IPS-18c (cell line): ENCODE results near the gene EIF4A3.
"Not testable (repeated sequence)": the region's sequence is repeated elsewhere in the genome, so short reads cannot be mapped to it uniquely, and the experiment has no call there.

Source experiments
- H3K4me3 ChIP-seq: 2 replicates; pipeline ENCODE4 v1.7.0; 2013; ENCODE audit warnings: low read depth, mild to moderate bottlenecking, low read length, moderate library complexity; ENCODE audit not compliant: insufficient read depth
- H3K9me3 ChIP-seq: one replicate; pipeline ENCODE4 v1.6.1; 2013; ENCODE audit warnings: mild to moderate bottlenecking, low read length, moderate library complexity; ENCODE audit not compliant: control insufficient read depth, insufficient read depth

Gene EIF4A3

DNA sequence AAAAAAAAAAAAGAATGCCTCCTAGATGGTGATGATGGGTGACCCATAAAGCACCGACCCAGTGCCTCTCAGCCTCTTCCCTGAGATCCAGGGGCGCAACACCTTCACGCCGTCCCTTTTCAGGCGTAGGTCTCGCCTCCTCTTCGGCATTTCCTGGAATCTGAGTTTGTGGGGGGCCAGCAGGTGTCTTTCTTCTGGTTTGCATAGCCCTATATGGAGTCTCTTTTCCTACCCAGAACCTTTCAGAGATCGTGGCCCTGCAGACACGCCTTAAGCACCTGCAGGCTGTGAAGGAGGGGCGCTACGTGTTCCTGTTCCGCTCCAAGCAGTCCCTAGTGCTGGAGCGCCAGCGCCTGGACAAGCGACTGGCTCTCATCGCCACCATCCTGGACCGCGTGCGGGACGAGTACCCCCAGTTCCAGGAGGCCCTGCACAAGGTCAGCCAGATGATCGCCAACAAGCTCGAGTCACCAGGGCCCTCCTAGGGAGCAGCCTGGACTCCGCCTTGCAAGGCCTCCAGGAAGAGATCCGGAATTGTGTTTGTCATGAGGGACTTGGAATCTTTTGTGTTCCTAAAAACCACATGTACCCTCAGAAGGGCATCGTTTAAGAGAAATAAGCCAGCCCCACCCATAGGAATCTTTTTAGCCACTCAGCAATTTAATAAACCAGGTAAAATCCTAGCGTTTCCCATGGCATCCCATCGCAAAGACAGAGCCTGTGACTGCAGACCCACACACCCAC, 47.5 kb downstream of the EIF4A3 start:
- Histone ChIP-seq H3K4me3 (no peak overlapping the region), H3K9me3 (no peaks in the 10 kb centered on the region)

DNA sequence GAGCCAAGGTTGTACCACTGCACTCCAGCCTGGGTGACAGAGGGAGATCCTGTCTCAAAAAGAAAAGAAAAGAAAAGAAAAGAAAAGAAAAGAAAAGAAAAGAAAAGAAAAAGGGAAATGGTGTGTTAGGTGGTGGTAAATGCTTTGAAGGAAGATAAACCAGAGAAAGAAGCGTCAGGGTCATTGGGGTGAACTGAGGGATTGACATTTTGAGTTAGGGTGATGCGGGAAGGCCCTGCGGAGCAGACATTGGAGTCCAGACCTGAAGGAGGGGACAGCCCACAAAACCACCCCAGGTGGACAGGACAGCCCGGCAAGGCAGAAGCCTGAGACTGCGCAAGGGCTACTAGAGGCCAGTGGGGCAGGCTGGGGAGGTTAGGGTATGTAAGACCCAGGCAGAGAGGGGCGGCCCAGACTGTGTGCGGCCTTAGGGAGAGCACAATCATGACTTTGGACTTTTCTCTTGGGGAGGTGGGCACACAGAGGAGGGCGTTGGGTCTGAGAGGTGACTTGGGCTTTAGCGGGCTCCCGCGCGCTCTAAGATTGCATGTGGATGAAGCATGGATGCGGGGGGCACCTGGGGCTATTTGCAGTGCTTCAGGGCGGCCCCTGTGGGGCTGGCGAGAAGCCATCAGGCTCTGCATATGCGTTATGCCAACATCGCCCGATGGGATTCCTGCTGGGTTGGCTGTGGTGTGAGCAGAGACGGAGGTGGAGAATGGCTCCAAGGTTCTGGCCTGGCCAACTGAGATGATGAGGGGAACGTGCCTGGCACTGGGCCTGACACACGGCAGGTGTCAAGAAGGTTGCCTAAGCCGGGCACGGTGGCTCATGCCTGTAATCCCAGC, 48.9 kb downstream of the EIF4A3 start:
- no peak overlapping the region for H3K4me3 ChIP-seq
- no peaks in the 10 kb centered on the region for H3K9me3 ChIP-seq

DNA sequence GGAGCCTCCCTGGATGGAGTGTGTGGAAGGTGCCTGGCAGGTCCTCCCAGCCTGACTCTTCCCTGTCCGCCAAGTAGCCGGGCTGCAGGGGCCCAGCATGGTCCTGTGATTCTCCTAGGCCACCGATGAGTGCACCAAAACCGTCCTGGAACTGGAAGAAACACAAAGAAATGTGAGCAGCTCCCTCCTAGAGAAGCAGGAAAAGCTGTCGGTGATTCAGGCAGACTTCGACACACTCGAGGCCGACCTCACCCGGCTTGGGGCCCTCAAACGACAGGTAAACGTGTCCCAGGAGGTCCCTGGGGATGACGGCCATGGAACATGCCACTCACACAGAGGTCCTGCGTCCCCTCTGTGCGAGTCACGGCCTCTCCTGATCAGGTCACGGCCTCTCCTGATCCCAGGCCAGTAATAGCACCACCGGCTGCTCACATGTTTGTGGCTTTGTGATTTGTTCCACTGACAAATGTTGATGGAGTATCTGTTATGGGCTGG, 49.8 kb downstream of the EIF4A3 start:
- no peak overlapping the region for H3K4me3 ChIP-seq
- no peaks in the 10 kb centered on the region for H3K9me3 ChIP-seq

DNA sequence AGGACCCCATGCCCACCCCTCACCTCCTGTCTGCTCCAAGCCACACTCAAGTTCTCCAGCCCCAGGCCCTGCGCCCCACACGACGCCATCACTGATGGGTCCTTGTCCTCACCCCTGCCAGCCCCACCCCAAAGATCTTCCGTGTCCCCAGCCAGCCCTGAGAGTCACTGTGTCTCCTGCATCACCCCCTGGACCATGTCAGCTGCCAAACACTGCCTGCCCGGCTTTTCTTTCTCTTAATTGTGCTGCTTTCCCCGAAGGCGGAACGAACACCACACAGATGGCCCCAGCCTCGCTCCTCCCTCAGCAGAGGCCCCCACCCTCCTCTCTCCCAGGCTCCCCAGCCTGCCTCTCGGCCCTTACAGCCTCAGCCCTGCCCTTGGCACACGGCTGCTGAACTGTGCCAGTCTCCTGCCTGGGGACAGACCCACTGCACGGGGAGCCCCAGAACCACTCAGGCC, 50.3 kb downstream of the EIF4A3 start:
- H3K9me3 ChIP-seq: no peaks in the 10 kb centered on the region
- no peak overlapping the region for H3K4me3 ChIP-seq

DNA sequence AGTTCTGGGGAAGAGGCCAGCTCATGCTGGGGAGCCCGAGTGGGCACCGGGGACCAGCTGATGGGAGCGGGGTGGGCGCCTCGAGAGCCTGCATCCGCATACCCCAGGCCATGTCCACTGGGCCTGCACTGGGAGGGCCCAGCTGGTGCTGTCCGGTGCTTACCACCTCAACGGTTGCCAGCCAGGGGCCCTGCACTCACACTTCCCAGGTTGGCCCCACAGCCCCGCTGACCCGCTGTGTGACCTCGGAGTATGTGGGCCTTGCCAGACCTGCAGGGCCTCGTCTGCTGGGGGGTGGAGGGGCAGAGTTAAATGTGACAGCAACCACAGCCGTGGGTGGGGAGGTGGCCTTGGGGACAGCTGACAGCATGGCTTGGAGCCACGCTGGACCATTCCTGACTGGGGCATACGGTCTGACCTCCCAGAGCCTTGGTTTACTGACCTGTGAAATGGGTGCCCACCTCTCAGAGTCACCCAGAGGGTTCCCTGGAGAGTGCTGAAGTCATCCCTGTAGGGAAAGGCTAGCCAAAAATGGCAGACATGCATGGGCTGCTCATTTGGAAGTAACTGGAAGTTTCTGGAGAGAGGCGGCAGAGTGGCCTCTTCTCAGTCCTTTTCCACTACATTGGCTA, 51.0 kb downstream of the EIF4A3 start:
- Histone ChIP-seq H3K9me3 (no peaks in the 10 kb centered on the region), H3K4me3 (no peak overlapping the region)

DNA sequence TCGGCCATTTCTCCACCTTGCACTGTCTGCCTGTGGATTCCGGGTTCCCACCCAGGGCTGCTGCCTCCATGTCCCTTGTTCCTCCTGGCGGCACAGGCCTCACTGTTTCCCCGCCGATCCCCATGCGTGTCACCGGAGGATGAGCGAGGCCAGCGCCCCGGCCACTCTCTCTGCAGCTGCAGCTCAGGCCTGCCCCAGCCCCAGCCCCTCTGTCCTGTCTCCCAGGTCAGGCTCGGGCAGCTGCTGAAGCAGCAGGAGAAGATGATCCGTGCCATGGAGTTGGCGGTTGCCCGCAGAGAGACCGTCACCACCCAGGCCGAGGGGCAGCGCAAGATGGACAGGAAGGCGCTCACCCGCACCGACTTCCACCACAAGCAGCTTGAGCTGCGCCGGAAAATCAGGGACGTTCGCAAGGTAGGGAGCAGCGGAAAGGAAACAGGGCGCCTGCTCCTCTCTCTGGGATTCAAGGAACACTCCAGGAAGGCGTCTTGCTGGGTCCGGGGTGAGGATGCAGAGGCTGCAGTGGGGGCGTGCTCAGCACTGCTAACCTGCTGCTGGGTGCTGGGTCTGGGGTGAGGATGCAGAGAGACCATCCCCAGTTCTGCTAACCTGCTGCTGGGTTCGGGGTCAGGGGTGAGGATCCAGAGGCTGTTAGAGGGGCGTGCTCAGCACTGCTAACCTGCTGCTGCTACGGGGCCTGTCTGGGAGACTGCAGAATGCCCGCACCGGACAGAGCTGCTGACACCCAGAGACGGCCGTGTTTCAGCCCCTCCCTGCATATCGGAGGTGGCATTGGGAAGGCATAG, 51.7 kb downstream of the EIF4A3 start:
- Histone ChIP-seq H3K9me3 (no peaks in the 10 kb centered on the region), H3K4me3 (no peak overlapping the region)

DNA sequence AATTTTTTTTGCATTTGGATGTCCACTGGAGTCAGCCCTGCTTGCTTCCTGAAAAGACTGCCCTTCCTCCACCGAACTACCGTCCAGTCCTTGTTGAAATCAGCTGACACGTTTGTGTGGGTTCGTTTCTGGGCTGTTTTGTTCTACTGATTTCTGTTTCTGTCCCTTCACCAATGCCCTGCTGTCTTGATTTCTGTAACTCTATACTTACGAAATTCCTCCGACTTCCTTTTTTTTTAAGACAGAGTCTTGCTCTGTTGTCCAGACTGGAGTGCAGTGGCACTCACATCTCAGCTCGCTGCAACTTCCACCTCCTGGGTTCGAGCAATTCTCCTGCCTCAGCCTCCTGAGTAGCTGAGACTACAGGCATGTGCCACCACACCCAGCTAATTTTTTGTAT, 54.0 kb downstream of the EIF4A3 start:
- H3K4me3 ChIP-seq: no peak overlapping the region
- H3K9me3 ChIP-seq: no peaks in the 10 kb centered on the region

DNA sequence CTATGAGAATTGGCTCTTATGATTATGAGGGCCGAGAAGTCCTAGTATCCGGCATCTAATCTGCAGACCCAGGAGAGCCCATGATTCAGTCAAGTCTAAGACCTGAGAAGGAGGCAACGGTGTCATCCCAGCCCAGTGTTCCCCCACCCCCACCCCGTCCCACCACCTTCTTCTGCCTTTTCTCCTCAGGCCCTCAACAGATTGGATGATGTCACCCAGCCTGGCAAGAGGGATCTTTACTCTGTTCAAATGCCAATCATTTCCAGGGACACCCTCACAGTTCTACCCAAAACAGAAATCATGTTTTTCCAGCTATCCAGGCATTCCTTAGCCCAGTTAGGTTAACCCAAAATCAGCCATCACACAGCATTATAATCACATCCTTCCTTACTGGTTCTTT, 55.6 kb downstream of the EIF4A3 start:
- no peak overlapping the region for H3K4me3 ChIP-seq
- no peaks in the 10 kb centered on the region for H3K9me3 ChIP-seq

DNA sequence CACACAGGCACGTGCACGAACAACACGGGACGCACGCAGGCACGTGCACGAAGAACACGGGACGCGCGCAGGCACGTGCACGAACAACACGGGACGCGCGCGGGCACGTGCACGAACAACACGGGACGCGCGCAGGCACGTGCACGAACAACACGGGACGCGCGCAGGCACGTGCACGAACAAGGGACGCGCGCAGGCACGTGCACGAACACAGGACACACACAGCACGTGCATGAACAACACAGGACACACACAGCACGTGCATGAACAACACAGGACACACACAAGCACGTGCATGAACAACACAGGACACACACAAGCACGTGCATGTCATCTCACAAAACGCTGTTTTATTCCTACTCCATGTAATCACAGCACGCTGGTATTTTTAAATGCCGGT, 56.8 kb downstream of the EIF4A3 start:
- not testable (repeated sequence) for H3K9me3 ChIP-seq, H3K4me3 ChIP-seq

DNA sequence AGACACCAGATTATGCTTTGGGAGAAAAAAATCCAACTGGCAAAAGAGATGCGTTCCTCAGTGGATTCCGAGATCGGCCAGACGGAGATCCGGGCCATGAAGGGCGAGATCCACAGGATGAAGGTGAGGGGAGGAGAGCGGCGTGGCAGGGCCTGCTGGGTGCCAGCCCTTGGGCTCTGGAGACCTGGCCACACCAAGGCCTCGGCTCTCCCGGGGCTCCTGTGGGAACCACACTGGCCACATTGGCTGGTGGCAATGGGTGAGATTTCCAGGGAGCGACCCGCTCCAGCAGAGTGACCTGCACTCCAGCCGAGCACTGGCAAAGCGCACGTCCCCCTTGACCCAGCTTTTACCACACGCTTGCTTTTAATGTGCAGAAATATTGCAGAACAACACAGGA, 57.2 kb downstream of the EIF4A3 start:
- no peaks in the 10 kb centered on the region for H3K9me3 ChIP-seq
- H3K4me3 ChIP-seq: no peak overlapping the region

DNA sequence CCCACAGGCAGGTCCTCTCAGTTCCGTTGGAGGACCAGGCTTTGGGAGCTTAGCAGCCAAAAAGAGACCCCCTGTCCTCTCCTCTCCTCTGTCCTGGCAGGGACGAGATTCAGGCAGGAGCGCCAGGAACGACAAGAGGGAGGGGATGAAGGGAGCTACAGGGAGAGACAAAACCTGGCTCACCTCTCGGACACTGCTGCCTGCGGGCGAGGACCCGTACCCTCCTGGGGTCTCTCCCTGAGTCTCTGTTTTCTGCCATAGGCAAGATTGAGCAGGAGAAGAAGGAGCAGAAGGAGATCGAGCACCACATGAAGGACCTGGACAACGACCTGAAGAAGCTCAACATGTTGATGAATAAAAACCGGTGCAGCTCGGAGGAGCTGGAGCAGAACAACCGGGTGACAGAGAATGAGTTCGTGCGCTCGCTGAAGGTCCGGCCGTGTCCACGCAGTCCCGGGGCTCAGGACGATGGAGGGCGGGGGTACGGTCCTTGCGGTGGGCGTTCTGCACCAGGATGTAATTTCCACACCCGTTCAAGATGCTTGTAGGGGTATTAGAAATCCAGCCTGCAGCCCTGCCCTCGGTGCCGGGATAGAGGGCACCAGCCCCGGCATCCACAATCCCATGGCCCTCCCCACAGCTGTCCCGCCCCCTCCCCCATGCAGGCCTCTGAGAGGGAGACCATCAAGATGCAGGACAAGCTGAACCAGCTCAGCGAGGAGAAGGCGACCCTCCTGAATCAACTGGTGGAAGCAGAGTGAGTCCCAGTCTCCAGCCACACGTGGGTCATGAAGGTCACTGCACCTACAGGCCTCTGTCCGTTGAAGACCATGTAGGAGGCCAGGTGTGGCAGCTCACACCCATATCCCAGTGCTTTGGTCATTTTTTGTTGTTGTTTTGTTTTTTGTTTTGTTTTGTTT, 59.3 kb downstream of the EIF4A3 start:
- Histone ChIP-seq H3K9me3 (no peaks in the 10 kb centered on the region), H3K4me3 (no peak overlapping the region)

DNA sequence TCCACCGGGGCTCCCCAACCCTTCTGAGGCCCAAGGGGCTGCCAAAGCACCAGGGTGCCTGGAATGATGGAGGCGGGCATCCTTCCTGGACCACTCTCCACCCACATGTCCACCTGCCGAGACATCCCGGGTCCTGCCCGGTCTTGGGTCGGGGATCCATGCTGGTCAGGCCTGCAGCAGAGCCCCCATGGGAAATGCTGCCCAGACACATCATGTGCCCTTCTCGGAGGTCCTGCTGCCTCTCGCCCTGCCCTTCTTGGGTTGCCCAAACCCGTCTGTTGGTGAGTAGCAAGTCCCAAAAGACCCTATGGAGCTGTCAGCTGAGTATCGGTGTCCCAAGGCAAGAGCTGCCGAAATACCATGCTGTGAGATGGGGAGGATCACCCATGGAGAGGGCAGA, 60.3 kb downstream of the EIF4A3 start:
- H3K9me3 ChIP-seq: no peaks in the 10 kb centered on the region
- H3K4me3 ChIP-seq: no peak overlapping the region

DNA sequence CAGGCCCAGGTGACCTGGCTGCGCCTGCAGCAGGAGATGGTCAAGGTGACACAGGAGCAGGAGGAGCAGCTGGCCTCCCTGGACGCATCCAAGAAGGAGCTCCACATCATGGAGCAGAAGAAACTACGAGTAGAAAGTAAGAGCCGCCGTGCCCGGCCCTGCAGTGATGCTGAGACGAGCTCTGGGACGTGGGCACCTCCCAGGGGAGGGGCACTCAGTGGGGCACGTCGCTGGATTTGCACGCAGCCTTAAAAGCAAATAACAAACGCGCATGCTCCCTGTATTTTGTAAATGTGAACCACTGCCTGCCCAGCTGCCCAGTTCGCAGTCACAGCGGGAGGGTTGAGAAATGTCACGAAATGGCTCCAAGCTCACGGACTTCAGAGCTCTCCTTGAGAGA, 60.8 kb downstream of the EIF4A3 start:
- Histone ChIP-seq H3K9me3 (no peaks in the 10 kb centered on the region), H3K4me3 (no peak overlapping the region)

DNA sequence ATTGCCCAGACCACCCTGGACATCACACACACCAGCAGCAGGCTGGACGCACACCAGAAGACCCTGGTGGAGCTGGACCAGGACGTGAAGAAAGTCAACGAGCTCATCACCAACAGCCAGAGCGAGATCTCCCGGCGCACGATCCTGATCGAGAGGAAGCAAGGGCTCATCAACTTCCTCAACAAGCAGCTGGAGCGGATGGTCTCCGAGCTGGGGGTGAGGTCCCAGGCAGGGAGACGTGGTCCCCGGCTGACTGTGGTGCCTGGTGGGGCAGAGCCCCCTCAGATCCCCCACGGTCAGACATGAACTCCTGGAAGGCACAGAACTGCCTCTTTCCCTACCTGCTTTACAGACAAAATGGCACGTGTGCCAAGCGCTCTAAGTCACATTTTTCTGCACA, 62.2 kb downstream of the EIF4A3 start:
- no peaks in the 10 kb centered on the region for H3K9me3 ChIP-seq
- H3K4me3 ChIP-seq: no peak overlapping the region
